Activated naive CD4-positive, alpha-beta T cell (primary cell): Measurements from ENCODE around the gene MMP21.

Source experiments
- DNase-seq, 4 experiments: peaks; one replicate each; lab custom pipeline; 2025; lab: John Stamatoyannopoulos, UW

MMP21 gene

GRCh38 chr10:125792342-125793300 is 17.0 kb upstream of the MMP21 start:
- no peak for DNase-seq

GRCh38 chr10:125788156-125789034 is 12.8 kb upstream of the MMP21 start:
- no peak for DNase-seq

- DNase-seq, result no peak
Observed at GRCh38 chr10:125785791-125786190, 10.2 kb upstream of the MMP21 start.

GRCh38 chr10:125783957-125784356 is 8.3 kb upstream of the MMP21 start:
- no peak for DNase-seq

- no peak for DNase-seq
Observed at GRCh38 chr10:125783408-125783807, 7.8 kb upstream of the MMP21 start.

GRCh38 chr10:125782616-125783015 is 7.0 kb upstream of the MMP21 start:
- no peak for DNase-seq

- DNase-seq, result no peak
Observed at GRCh38 chr10:125782054-125782453, 6.4 kb upstream of the MMP21 start.

- no peak for DNase-seq
Observed at GRCh38 chr10:125781374-125781773, 5.8 kb upstream of the MMP21 start.

GRCh38 chr10:125779403-125780327 is 4.0 kb upstream of the MMP21 start:
- DNase-seq, result no peak

GRCh38 chr10:125778556-125778955 is 2.9 kb upstream of the MMP21 start:
- DNase-seq, result no peak

- DNase-seq, result no peak
Observed at GRCh38 chr10:125777806-125778205, 2.2 kb upstream of the MMP21 start.

GRCh38 chr10:125774581-125775191 is 935 bp downstream of the MMP21 start:
- DNase-seq, result no peak

GRCh38 chr10:125773687-125774543 is 1.7 kb downstream of the MMP21 start:
- no peak for DNase-seq

GRCh38 chr10:125772864-125773180 is 2.8 kb downstream of the MMP21 start:
- no peak for DNase-seq

GRCh38 chr10:125772112-125772863 is 3.3 kb downstream of the MMP21 start:
- DNase-seq, result no peak

GRCh38 chr10:125770844-125771243 is 4.8 kb downstream of the MMP21 start:
- DNase-seq, result no peak

- DNase-seq, result no peak
Observed at GRCh38 chr10:125769175-125769574, 6.4 kb downstream of the MMP21 start.

- DNase-seq, result no peak
Observed at GRCh38 chr10:125768219-125768855, 7.3 kb downstream of the MMP21 start.

GRCh38 chr10:125766511-125766910 is 9.1 kb downstream of the MMP21 start:
- DNase-seq, result no peak
